Vagina (tissue), 2 donors: Measurements from ENCODE around the gene NBPF3. TPM values are rescaled to one million over a fixed set of nuclear protein-coding genes. Genes with fewer than 3 reads are reported as not detected.

Experiments
- DNase-seq, 2 donors: peaks; one replicate each; pipeline ENCODE4 v3.0.0-alpha.2; 2017; ENCODE audit errors: extremely low spot score in 2 of 2
- H3K27ac ChIP-seq: fragments of 200-600 bp; sonication (generic); one replicate; pipeline ENCODE4 v1.5.1; 2019
- H3K27me3 ChIP-seq: fragments of 200-600 bp; sonication (generic); one replicate; pipeline ENCODE4 v1.5.1; 2019
- H3K36me3 ChIP-seq, 2 donors: fragments of 200-600 bp; sonication (generic); one replicate each; pipeline ENCODE4 v1.5.1; 2017 to 2019
- H3K4me1 ChIP-seq: fragments of 200-600 bp; sonication (generic); one replicate; pipeline ENCODE4 v1.5.1; 2019
- H3K4me3 ChIP-seq, 2 donors: fragments of 200-600 bp; sonication (generic); 1 replicate in 1 of 2; 2 replicates in 1 of 2; pipeline ENCODE4 v1.5.1; 2016 to 2019
- H3K9me3 ChIP-seq: fragments of 200-600 bp; sonication (generic); one replicate; pipeline ENCODE4 v1.5.1; 2019
- POLR2A ChIP-seq, 2 donors: fragments of 450-650 bp; IDR thresholded peaks; one replicate each; pipeline ENCODE4 v1.6.1; 2017; ENCODE audit warnings: antibody characterized with exemption in 2 of 2, mild to moderate bottlenecking in 2 of 2, moderate library complexity in 2 of 2
- intact Hi-C: fragments of 100-400 bp; cut with DNase I; formaldehyde crosslinking; loops from one replicate; pipeline ENCODE4 v1.15.1; 2023
- total RNA-seq: library from RNA; depleted of rRNA; stranded (reverse); fragments of >200 nt; gene quantifications from one replicate; pipeline ENCODE4 v1.2.3, GENCODE V29; 2016

Gene NBPF3
- total RNA-seq, 1 donor from 2014 or later, result 10.1 TPM

DNA sequence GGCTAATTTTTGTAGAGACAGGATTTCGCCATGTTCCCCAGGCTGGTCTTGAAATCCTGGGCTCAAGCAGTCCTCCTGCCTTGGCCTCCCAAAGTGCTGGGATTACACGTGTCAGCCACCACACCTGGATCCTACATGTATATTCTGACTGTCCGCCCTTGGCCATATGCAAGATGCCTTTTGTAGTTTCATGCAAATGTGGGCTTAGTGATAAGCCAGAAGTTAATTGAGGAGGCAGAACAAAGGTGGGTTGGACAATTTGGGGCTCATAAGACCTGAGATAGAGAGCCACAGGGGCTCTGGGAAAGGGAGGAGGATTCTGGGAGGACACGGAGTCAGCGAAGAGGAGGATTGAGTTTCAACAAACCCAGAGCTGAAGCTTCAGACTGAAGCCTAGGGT lies 94.2 kb downstream of the NBPF3 start:
- Histone ChIP-seq H3K27me3 (no peaks in the 10 kb centered on the region), H3K4me3 (no peak overlapping the region), H3K9me3 (no peaks in the 10 kb centered on the region), H3K36me3 (no peaks in the 10 kb centered on the region), H3K4me1 (peaks cover 4% of the 10 kb centered on the region), H3K27ac (no peak overlapping the region)
- no peak for DNase-seq
- no peak for TF ChIP-seq POLR2A (IDR thresholded peaks at IDR 0.05)
- intact Hi-C loops, result no loop called here

Other genes with a start within 250 kb of the NBPF3 start
- 93.8 TPM for gene ECE1, start 149.7 kb upstream of the NBPF3 start, total RNA-seq
- gene ALPL, start 69.3 kb downstream of the NBPF3 start, total RNA-seq, result 6.6 TPM
- gene RAP1GAP, start 229.2 kb downstream of the NBPF3 start, total RNA-seq, result 1.2 TPM